Gastroesophageal sphincter (tissue), 3 donors: Measurements from ENCODE around the gene GDF15.

Source experiments
- CTCF ChIP-seq, 4 experiments: fragments of 200-600 bp in 2 of 4; fragments of 450-650 bp in 2 of 4; sonication (generic) in 1 of 4; IDR thresholded peaks; one replicate each; pipeline ENCODE4 v1.5.1; 2017 to 2019; ENCODE audit warnings: antibody characterized with exemption in 4 of 4, mild to moderate bottlenecking in 2 of 4, moderate library complexity in 2 of 4
- EP300 ChIP-seq: sonication (generic); formaldehyde crosslinking; IDR thresholded peaks from one replicate; pipeline ENCODE4 v1.6.1; 2017; ENCODE audit warnings: antibody characterized with exemption, mild to moderate bottlenecking
- POLR2AphosphoS5 ChIP-seq: sonication (generic); formaldehyde crosslinking; IDR thresholded peaks from one replicate; pipeline ENCODE4 v1.6.1; 2017; ENCODE audit warnings: antibody characterized with exemption

DNA sequence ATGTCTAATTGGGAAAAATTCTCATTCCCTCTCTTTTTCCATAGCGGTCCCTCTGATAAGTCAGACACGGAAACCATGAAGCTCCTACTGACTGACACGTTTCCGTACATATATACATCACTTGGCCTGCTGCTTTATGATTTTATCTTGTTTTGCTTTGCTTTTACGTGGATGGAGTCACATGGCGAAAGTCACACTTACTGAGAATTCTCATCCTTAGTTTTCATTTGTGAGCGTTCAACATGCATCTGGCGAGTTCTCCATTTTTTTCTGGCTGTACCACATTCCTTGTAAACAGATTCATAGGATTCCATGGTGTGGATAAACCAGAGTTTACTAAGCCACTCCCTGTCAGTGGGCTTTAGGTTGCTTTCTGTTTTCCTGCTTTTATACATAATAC is 24.3 kb upstream of the GDF15 start:
- TF ChIP-seq POLR2AphosphoS5 (no peak), CTCF (IDR thresholded peaks at IDR 0.05) (no peak), EP300 (no peak)
